ENCODE measurements around the gene ZDHHC7. TPM values are rescaled to one million over a fixed set of nuclear protein-coding genes. Genes with fewer than 3 reads are reported as not detected.

Gene ZDHHC7
- total RNA-seq, 1 experiment from 2014 or later = 109 TPM

DNA sequence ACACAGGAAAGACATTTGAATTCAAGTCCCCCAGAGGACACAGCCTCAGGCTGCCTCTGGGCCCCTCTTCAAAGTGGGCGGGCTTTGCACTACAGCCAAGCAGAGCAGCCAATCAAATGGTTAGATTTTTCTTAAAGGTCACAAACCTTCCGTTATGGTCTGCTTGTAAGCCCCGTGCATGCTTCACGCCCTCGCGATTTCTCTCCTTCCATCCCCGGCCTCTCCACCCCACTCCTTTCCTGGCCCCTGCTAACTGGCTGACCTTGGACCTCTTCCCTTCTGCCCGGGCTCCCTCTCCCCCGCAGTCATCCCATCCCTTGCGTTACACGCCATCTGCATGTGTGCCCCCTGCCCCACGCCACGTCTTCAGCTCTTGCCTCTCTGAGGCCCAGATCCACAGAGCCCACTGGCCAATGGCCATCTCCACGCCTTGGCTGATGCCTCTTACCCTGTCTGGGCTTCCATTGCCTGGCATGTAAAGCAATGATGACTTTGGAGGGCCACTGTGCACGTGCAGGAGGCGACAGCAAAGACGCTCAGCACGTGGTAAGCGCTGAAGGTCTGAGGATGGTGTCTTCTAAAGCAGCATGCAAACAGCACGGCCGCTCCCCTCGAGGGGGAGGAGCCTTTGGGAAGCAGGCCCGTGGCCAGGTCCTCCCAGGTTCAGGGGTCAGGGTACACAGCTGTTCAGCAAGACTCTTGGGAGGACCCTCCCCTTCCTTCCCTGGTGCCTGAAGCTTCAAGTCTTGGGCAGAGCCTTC, 86.8 kb downstream of the ZDHHC7 start:
- no peaks in the 10 kb centered on the region for H3K4me1 Mint-ChIP-seq (ENCODE audit: low read depth, unreplicated experiment)

More for the DNA sequence above, 86.8 kb downstream of the ZDHHC7 start:
- TF ChIP-seq, protein P1, sequence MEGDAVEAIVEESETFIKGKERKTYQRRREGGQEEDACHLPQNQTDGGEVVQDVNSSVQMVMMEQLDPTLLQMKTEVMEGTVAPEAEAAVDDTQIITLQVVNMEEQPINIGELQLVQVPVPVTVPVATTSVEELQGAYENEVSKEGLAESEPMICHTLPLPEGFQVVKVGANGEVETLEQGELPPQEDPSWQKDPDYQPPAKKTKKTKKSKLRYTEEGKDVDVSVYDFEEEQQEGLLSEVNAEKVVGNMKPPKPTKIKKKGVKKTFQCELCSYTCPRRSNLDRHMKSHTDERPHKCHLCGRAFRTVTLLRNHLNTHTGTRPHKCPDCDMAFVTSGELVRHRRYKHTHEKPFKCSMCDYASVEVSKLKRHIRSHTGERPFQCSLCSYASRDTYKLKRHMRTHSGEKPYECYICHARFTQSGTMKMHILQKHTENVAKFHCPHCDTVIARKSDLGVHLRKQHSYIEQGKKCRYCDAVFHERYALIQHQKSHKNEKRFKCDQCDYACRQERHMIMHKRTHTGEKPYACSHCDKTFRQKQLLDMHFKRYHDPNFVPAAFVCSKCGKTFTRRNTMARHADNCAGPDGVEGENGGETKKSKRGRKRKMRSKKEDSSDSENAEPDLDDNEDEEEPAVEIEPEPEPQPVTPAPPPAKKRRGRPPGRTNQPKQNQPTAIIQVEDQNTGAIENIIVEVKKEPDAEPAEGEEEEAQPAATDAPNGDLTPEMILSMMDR (IDR thresholded peaks at IDR 0.05; ENCODE audit: unreplicated experiment) = no peak
- Mint-ChIP-seq H3K27me3 (ENCODE audit: unreplicated experiment) (peaks cover 34% of the 10 kb centered on the region), H3K9me3 (ENCODE audit: low read depth, unreplicated experiment) (no peaks in the 10 kb centered on the region), H3K27ac (ENCODE audit: unreplicated experiment) (no peak overlapping the region), H3K36me3 (ENCODE audit: insufficient read depth, unreplicated experiment) (no peaks in the 10 kb centered on the region), H3K4me3 (ENCODE audit: low read depth, unreplicated experiment) (no peak overlapping the region)
- DNase-seq = no peak
- BruUV-seq (replicated peaks) = no TSS peak
- intact Hi-C loops (cut with micrococcal nuclease; ENCODE audit: unreplicated experiment) = loop anchor here (1.0 kb wide), 2 partner anchors 28 to 162 kb away; no protein-coding TSS in a partner anchor
- CTCF ChIA-PET = interaction anchor here (1.5 to 2.0 kb wide), 2 partner anchors 31 to 162 kb away, joined by 3 to 7 read pairs; no protein-coding TSS in a partner anchor

Other genes starting within 250 kb of the ZDHHC7 start
- 5.9 and 6.5 TPM in 2 replicates for gene CRISPLD2, start 191.6 kb downstream of the ZDHHC7 start, total RNA-seq (2022)
- 12.4 and 15.1 TPM in 2 replicates for gene KIAA0513, start 16.3 kb upstream of the ZDHHC7 start, total RNA-seq (2022)
- gene CIBAR2, start 100.9 kb upstream of the ZDHHC7 start, total RNA-seq (2022) = not detected in 2 replicates

Data from Calu3 (cell line).